Measurements from ENCODE around the gene MAST3. TPM values are rescaled to one million over a fixed set of nuclear protein-coding genes. Genes with fewer than 3 reads are reported as not detected.

MAST3 gene
- polyA plus RNA-seq, 1 donor from 2014 or later, result 2.3 TPM

DNA sequence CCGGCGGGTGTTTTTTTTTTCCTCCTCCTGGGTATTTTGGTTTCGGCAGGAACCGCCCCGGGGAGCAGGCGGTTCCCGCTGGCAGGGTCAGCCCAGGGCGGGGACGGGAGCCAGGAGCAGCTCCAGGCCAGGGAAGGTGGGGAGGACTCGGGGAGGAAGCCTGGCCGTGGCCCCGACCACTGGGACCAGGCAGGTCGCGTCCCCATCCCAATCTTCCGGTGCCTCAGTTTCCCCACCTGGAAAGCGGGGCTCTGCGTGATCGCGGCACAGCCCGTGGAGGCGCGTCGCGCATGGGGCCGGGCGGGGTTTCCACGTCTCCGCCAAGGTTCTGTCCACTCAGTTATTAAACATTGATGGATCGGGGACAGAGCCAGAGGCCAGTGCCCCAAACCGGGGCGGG lies 45.7 kb upstream of the MAST3 start:
- no peak overlapping the region for H3K27ac ChIP-seq (ENCODE audit: low read length)
- no peaks in the 10 kb centered on the region for H3K79me2 ChIP-seq (replicated peaks; ENCODE audit: insufficient read depth, low read length)
- no peak for TF ChIP-seq TAF1 (IDR thresholded peaks at IDR 0.05; ENCODE audit: low read depth)
- TF ChIP-seq EP300 (conservative IDR thresholded peaks at IDR 0.05; ENCODE audit: poor library complexity, severe bottlenecking), result no peak
- no peak for TF ChIP-seq EZH2 (IDR thresholded peaks at IDR 0.05; ENCODE audit: borderline replicate concordance, insufficient read depth, low read length, poor library complexity, severe bottlenecking)
- TF ChIP-seq REST (IDR thresholded peaks at IDR 0.05; ENCODE audit: borderline replicate concordance), result no peak
- TF ChIP-seq SMC3 (conservative IDR thresholded peaks at IDR 0.05; ENCODE audit: poor library complexity), result no peak
- TF ChIP-seq MXI1 (conservative IDR thresholded peaks at IDR 0.05; ENCODE audit: poor library complexity, severe bottlenecking), result no peak
- TF ChIP-seq RAD21 (conservative IDR thresholded peaks at IDR 0.05), result no peak
- no peak for TF ChIP-seq POLR2AphosphoS5 (IDR thresholded peaks at IDR 0.05)
- TF ChIP-seq, protein P1, sequence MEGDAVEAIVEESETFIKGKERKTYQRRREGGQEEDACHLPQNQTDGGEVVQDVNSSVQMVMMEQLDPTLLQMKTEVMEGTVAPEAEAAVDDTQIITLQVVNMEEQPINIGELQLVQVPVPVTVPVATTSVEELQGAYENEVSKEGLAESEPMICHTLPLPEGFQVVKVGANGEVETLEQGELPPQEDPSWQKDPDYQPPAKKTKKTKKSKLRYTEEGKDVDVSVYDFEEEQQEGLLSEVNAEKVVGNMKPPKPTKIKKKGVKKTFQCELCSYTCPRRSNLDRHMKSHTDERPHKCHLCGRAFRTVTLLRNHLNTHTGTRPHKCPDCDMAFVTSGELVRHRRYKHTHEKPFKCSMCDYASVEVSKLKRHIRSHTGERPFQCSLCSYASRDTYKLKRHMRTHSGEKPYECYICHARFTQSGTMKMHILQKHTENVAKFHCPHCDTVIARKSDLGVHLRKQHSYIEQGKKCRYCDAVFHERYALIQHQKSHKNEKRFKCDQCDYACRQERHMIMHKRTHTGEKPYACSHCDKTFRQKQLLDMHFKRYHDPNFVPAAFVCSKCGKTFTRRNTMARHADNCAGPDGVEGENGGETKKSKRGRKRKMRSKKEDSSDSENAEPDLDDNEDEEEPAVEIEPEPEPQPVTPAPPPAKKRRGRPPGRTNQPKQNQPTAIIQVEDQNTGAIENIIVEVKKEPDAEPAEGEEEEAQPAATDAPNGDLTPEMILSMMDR (IDR thresholded peaks at IDR 0.05; ENCODE audit: poor library complexity, severe bottlenecking), result no peak
- no peaks in the 10 kb centered on the region for H3K9me2 ChIP-seq (ENCODE audit: insufficient read depth, low read length)
- no peak overlapping the region for H2AFZ ChIP-seq (ENCODE audit: low read depth, low read length)
- H4K20me1 ChIP-seq (ENCODE audit: insufficient read depth), result no peaks in the 10 kb centered on the region
- no peaks in the 10 kb centered on the region for H3K9me3 ChIP-seq (ENCODE audit: low read length)
- H3K4me3 ChIP-seq (ENCODE audit: low read length), result no peak overlapping the region
- H3K9ac ChIP-seq (ENCODE audit: low read length), result no peak overlapping the region
- H3K27me3 ChIP-seq (ENCODE audit: insufficient read depth, low read depth, low read length), result no peaks in the 10 kb centered on the region
- H3K36me3 ChIP-seq (ENCODE audit: insufficient read depth, low read length), result no peaks in the 10 kb centered on the region
- H3K4me2 ChIP-seq (ENCODE audit: low read length), result no peak overlapping the region
- no peaks in the 10 kb centered on the region for H3F3A ChIP-seq (ENCODE audit: insufficient read depth, low read length, poor library complexity, severe bottlenecking)

GRCh38 chr19:18053576-18054219 lies 43.9 kb upstream of the MAST3 start:
- Histone ChIP-seq H3K36me3 (ENCODE audit: insufficient read depth, low read length) (no peaks in the 10 kb centered on the region), H2AFZ (ENCODE audit: low read depth, low read length) (no peak overlapping the region), H4K20me1 (ENCODE audit: insufficient read depth) (no peaks in the 10 kb centered on the region), H3K4me2 (ENCODE audit: low read length) (no peak overlapping the region), H3F3A (ENCODE audit: insufficient read depth, low read length, poor library complexity, severe bottlenecking) (no peaks in the 10 kb centered on the region), H3K9me3 (ENCODE audit: low read length) (no peaks in the 10 kb centered on the region), H3K79me2 (replicated peaks; ENCODE audit: insufficient read depth, low read length) (no peaks in the 10 kb centered on the region), H3K9ac (ENCODE audit: low read length) (no peak overlapping the region), H3K27me3 (ENCODE audit: insufficient read depth, low read depth, low read length) (no peaks in the 10 kb centered on the region), H3K4me3 (ENCODE audit: low read length) (no peak overlapping the region), H3K27ac (ENCODE audit: low read length) (no peak overlapping the region), H3K9me2 (ENCODE audit: insufficient read depth, low read length) (no peaks in the 10 kb centered on the region)
- TF ChIP-seq TAF1 (IDR thresholded peaks at IDR 0.05; ENCODE audit: low read depth), result no peak
- TF ChIP-seq RAD21 (conservative IDR thresholded peaks at IDR 0.05), result no peak
- TF ChIP-seq SMC3 (conservative IDR thresholded peaks at IDR 0.05; ENCODE audit: poor library complexity), result no peak
- TF ChIP-seq REST (IDR thresholded peaks at IDR 0.05; ENCODE audit: borderline replicate concordance), result no peak
- TF ChIP-seq EZH2 (IDR thresholded peaks at IDR 0.05; ENCODE audit: borderline replicate concordance, insufficient read depth, low read length, poor library complexity, severe bottlenecking), result no peak
- no peak for TF ChIP-seq POLR2AphosphoS5 (IDR thresholded peaks at IDR 0.05)
- TF ChIP-seq, protein P1 (IDR thresholded peaks at IDR 0.05; ENCODE audit: poor library complexity, severe bottlenecking), result no peak
- TF ChIP-seq EP300 (conservative IDR thresholded peaks at IDR 0.05; ENCODE audit: poor library complexity, severe bottlenecking), result no peak
- no peak for TF ChIP-seq MXI1 (conservative IDR thresholded peaks at IDR 0.05; ENCODE audit: poor library complexity, severe bottlenecking)
